K562 (cell line): ENCODE data around the gene ATP6V0D1. TPM values are rescaled to one million over a fixed set of nuclear protein-coding genes. Genes with fewer than 3 reads are reported as not detected.
A peak's percentile ranks its signal among the peaks of the same experiment; 100 is the strongest.

ENCODE experiments used
- ARID1B ChIP-seq: fragments of 450-650 bp; IDR thresholded peaks from 2 replicates; pipeline ENCODE4 v1.6.1; 2016; ENCODE audit warnings: antibody characterized with exemption, mild to moderate bottlenecking, inconsistent platforms
- CHD1 ChIP-seq: fragments of 200-600 bp; sonication (generic); IDR thresholded peaks from one replicate; pipeline ENCODE4 v1.6.1; 2012; ENCODE audit warnings: mild to moderate bottlenecking, moderate library complexity, low read length, inconsistent platforms
- ESRRA ChIP-seq: fragments of 450-650 bp; IDR thresholded peaks from 2 replicates; pipeline ENCODE4 v1.6.1; 2014; ENCODE audit warnings: low read depth, mild to moderate bottlenecking, moderate library complexity, borderline replicate concordance
- HDGF ChIP-seq: fragments of 450-650 bp; IDR thresholded peaks from 2 replicates; pipeline ENCODE4 v1.6.1; 2016
- MEF2D ChIP-seq: conservative IDR thresholded peaks from 2 replicates; pipeline ENCODE4 v1.6.1; 2016; ENCODE audit warnings: low read depth, missing genetic modification characterization, missing compliant biosample characterization
- NFIC ChIP-seq: fragments of 450-650 bp; IDR thresholded peaks from 2 replicates; pipeline ENCODE4 v1.6.1; 2017; ENCODE audit warnings: mild to moderate bottlenecking, inconsistent platforms
- POLR2AphosphoS5 ChIP-seq: IDR thresholded peaks from 2 replicates; pipeline ENCODE4 v1.6.1; 2011; ENCODE audit warnings: mild to moderate bottlenecking, low read depth, low read length, moderate library complexity; ENCODE audit not compliant: control insufficient read depth, insufficient read depth
- PYGO2 ChIP-seq: fragments of 450-650 bp; IDR thresholded peaks from 2 replicates; pipeline ENCODE4 v1.6.1; 2016; ENCODE audit warnings: mild to moderate bottlenecking, missing genetic modification characterization, moderate library complexity, missing compliant biosample characterization
- RB1 ChIP-seq: fragments of 450-650 bp; IDR thresholded peaks from 2 replicates; pipeline ENCODE4 v1.6.1; 2017; ENCODE audit warnings: low read depth, mild to moderate bottlenecking
- SMARCA4 ChIP-seq: fragments of 450-650 bp; IDR thresholded peaks from 2 replicates; pipeline ENCODE4 v1.6.1; 2016
- TCF3 ChIP-seq: sonication (generic); formaldehyde crosslinking; IDR thresholded peaks from 2 replicates; pipeline ENCODE4 v1.4.0; 2020; ENCODE audit warnings: mild to moderate bottlenecking, missing genetic modification reagents
- TEAD2 ChIP-seq: fragments of 450-650 bp; IDR thresholded peaks from 2 replicates; pipeline ENCODE4 v1.6.1; 2016; ENCODE audit warnings: missing genetic modification characterization, control low read depth, missing compliant biosample characterization
- XRCC4 ChIP-seq: IDR thresholded peaks from one replicate; pipeline ENCODE4 v1.6.1; 2011; ENCODE audit not compliant: insufficient read depth, insufficient read length; ENCODE audit errors: extremely low read depth
- ZBTB1 ChIP-seq: sonication (generic); formaldehyde crosslinking; IDR thresholded peaks from 2 replicates; pipeline ENCODE4 v1.8.1; 2023; ENCODE audit warnings: missing genetic modification reagents, low read depth, mild to moderate bottlenecking, borderline replicate concordance
- ZNF143 ChIP-seq: sonication (generic); formaldehyde crosslinking; IDR thresholded peaks from 2 replicates; pipeline ENCODE4 v1.9.0; 2022; ENCODE audit warnings: mild to moderate bottlenecking, missing genetic modification reagents
- ZNF146 ChIP-seq: IDR thresholded peaks from one replicate; pipeline ENCODE4 v1.6.1; 2018; ENCODE audit warnings: missing compliant biosample characterization; ENCODE audit not compliant: unreplicated experiment
- ZNF224 ChIP-seq: sonication (generic); formaldehyde crosslinking; IDR thresholded peaks from 2 replicates; pipeline ENCODE4 v1.8.0; 2022; ENCODE audit warnings: mild to moderate bottlenecking, missing genetic modification reagents
- ZNF232 ChIP-seq: sonication (generic); formaldehyde crosslinking; IDR thresholded peaks from 2 replicates; pipeline ENCODE4 v1.8.0; 2022; ENCODE audit warnings: mild to moderate bottlenecking, missing genetic modification reagents
- ZNF41 ChIP-seq: fragments of 250-450 bp; sonication (Bioruptor Pico); conservative IDR thresholded peaks from 2 replicates; pipeline ENCODE4 v1.4.0; 2020; ENCODE audit warnings: mild to moderate bottlenecking
- ZNF431 ChIP-seq: sonication (generic); formaldehyde crosslinking; IDR thresholded peaks from 2 replicates; pipeline ENCODE4 v1.8.0; 2022; ENCODE audit warnings: mild to moderate bottlenecking, missing genetic modification reagents
- ZNF589 ChIP-seq: fragments of 200-800 bp; sonication (Bioruptor generic); IDR thresholded peaks from 2 replicates; pipeline ENCODE4 v1.6.1; 2016; ENCODE audit warnings: low read depth, missing genetic modification characterization, missing compliant biosample characterization
- ZNF696 ChIP-seq: fragments of 250-450 bp; sonication (Bioruptor Pico); conservative IDR thresholded peaks from 2 replicates; pipeline ENCODE4 v1.4.0; 2020; ENCODE audit warnings: mild to moderate bottlenecking, moderate library complexity
- polyA plus RNA-seq, 8 experiments: library from polyadenylated mRNA; depleted of rRNA in 4 of 8; stranded (reverse) in 5 of 8; unstranded in 3 of 8; fragments of >200 nt; fragmentation: Nextera tagmentation in 2 of 8; fragmentation: Illumina TruSeq in 1 of 8; extraction: Ambion mirVana in 2 of 8; extraction: Trizol in 1 of 8; gene quantifications; 2 replicates each; pipeline versions ENCODE4 v1.2.1 to v1.2.3, GENCODE V29; 2011 to 2014; ENCODE audit warnings: inconsistent platforms in 1 of 8, missing spikeins in 1 of 8
- total RNA-seq, 7 experiments: library from RNA; depleted of rRNA in 6 of 7; stranded (reverse); fragments of >200 nt in 6 of 7; fragmentation: Illumina TruSeq in 2 of 7; extraction: Trizol in 2 of 7; gene quantifications; 2 replicates each; pipeline versions ENCODE4 v1.2.1 to v1.2.3, GENCODE V29; 2011 to 2021; ENCODE audit warnings: low replicate concordance in 1 of 7
- TF ChIP-seq, protein P1 (sequence below): sonication (generic); formaldehyde crosslinking; IDR thresholded peaks from 2 replicates; pipeline ENCODE4 v1.8.0; 2022; ENCODE audit warnings: missing genetic modification reagents, mild to moderate bottlenecking, borderline replicate concordance
- TF ChIP-seq, protein P2 (sequence below): fragments of 450-650 bp; IDR thresholded peaks from 2 replicates; pipeline ENCODE4 v1.6.1; 2014; ENCODE audit warnings: low read depth, mild to moderate bottlenecking, moderate library complexity, borderline replicate concordance
- TF ChIP-seq, protein P3 (sequence below): fragments of 450-650 bp; formaldehyde crosslinking; conservative IDR thresholded peaks from 2 replicates; pipeline ENCODE4 v1.4.0; 2022; ENCODE audit warnings: mild to moderate bottlenecking, missing genetic modification characterization

ATP6V0D1 gene
- total and polyA plus RNA-seq, 9 of the 15 experiments (the other 6 are each of a cell fraction or from before 2014, with no cell fraction given) = 23.2 to 69.7 (median 45.6) TPM

DNA sequence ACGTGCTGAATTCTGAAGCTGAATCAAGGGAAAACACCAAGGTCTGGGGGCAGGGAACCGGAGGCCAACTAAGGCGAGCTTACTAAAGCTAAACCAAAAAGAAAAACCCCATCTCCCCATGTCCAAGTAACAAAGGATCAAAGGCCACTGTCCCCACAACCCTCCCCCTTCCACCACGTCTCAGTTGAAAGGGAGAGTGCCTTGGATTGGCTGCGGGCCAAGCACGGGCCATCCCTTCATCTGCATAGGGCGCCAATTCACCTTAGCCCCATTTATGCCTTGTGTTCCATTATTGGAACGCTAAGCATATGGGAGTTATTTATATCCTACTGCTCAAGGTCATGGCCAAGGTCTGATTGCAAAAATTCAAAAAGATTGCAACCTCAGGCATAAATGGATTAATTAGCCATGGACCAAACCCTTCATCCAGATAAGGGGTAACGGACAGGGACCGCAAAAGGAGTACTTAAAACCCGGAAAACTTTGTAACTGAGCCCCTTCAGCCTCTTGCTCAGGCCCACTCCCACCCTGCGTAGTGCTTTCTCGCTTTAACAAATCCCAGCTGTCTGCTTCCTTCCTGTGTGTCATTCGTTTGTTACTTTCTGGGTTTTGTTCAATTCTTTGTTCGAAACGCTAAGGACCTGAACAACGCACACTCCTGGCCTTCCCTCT lies 740 bp upstream of the ATP6V0D1 start (continued):
- TF ChIP-seq, protein P1, sequence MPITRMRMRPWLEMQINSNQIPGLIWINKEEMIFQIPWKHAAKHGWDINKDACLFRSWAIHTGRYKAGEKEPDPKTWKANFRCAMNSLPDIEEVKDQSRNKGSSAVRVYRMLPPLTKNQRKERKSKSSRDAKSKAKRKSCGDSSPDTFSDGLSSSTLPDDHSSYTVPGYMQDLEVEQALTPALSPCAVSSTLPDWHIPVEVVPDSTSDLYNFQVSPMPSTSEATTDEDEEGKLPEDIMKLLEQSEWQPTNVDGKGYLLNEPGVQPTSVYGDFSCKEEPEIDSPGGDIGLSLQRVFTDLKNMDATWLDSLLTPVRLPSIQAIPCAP = 0 out of 2 replicates have a peak, but pooled peaks have one; percentile 42
- peak; percentile 76 for TF ChIP-seq ESRRA
- no peak for TF ChIP-seq TEAD2 (tag)
- peak; percentile 31; the same call in 1 of the 2 replicates for TF ChIP-seq POLR2AphosphoS5
- TF ChIP-seq ZNF696 (CRISPR knock-in tag) = no peak
- 0 out of 2 replicates have a peak, but pooled peaks have one; percentile 56 for TF ChIP-seq ZNF224 (CRISPR knock-in tag)
- no peak for TF ChIP-seq XRCC4
- TF ChIP-seq ZBTB1 = no peak; the same call in 1 of the 2 replicates
- TF ChIP-seq HDGF = peak; percentile 87
- TF ChIP-seq ZNF431 (CRISPR knock-in tag) = 0 out of 2 replicates have a peak, but pooled peaks have one; percentile 14
- TF ChIP-seq PYGO2 (tag) = no peak
- peak; percentile 4; the same call in 1 of the 2 replicates for TF ChIP-seq RB1
- TF ChIP-seq ZNF41 = no peak
- TF ChIP-seq MEF2D (tag) = no peak
- TF ChIP-seq ZNF589 = peak; percentile 43; the same call in 1 of the 2 replicates
- TF ChIP-seq SMARCA4 = 0 out of 2 replicates have a peak, but pooled peaks have one; percentile 66
- peak; percentile 70 for TF ChIP-seq CHD1
- peak; percentile 98 for TF ChIP-seq NFIC
- TF ChIP-seq, protein P2, sequence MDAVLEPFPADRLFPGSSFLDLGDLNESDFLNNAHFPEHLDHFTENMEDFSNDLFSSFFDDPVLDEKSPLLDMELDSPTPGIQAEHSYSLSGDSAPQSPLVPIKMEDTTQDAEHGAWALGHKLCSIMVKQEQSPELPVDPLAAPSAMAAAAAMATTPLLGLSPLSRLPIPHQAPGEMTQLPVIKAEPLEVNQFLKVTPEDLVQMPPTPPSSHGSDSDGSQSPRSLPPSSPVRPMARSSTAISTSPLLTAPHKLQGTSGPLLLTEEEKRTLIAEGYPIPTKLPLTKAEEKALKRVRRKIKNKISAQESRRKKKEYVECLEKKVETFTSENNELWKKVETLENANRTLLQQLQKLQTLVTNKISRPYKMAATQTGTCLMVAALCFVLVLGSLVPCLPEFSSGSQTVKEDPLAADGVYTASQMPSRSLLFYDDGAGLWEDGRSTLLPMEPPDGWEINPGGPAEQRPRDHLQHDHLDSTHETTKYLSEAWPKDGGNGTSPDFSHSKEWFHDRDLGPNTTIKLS = 0 out of 2 replicates have a peak, but pooled peaks have one; percentile 38
- TF ChIP-seq ZNF146 (CRISPR knock-in tag) = no peak
- TF ChIP-seq ZNF143 (CRISPR knock-in tag) = no peak
- no peak for TF ChIP-seq TCF3 (CRISPR knock-in tag)
- TF ChIP-seq, protein P3, sequence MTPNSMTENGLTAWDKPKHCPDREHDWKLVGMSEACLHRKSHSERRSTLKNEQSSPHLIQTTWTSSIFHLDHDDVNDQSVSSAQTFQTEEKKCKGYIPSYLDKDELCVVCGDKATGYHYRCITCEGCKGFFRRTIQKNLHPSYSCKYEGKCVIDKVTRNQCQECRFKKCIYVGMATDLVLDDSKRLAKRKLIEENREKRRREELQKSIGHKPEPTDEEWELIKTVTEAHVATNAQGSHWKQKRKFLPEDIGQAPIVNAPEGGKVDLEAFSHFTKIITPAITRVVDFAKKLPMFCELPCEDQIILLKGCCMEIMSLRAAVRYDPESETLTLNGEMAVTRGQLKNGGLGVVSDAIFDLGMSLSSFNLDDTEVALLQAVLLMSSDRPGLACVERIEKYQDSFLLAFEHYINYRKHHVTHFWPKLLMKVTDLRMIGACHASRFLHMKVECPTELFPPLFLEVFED (CRISPR knock-in tag) = no peak
- TF ChIP-seq ARID1B = peak; percentile 50
- TF ChIP-seq ZNF232 (CRISPR knock-in tag) = 0 out of 2 replicates have a peak, but pooled peaks have one; percentile 55
